ENCODE results near the gene URI1. TPM values are rescaled to one million over a fixed set of nuclear protein-coding genes. Genes with fewer than 3 reads are reported as not detected.

Gene URI1
- total RNA-seq, 1 donor from 2014 or later, result 42.0 TPM

GRCh38 chr19:29978080-29978479, 36.0 kb downstream of the URI1 start:
- no peak for TF ChIP-seq CTCF (IDR thresholded peaks at IDR 0.05)
- Mint-ChIP-seq H3K4me3 (ENCODE audit: unreplicated experiment) (no peak overlapping the region), H3K4me1 (ENCODE audit: low read depth) (peaks cover 16% of the 10 kb centered on the region), H3K27ac (ENCODE audit: unreplicated experiment) (no peak overlapping the region), H3K27me3 (ENCODE audit: low read depth) (no peaks in the 10 kb centered on the region), H3K9me3 (ENCODE audit: low read depth) (no peaks in the 10 kb centered on the region), H3K36me3 (ENCODE audit: low read depth) (no peaks in the 10 kb centered on the region)
- DNase-seq (ENCODE audit: low spot score), result no peak

- H3K4me1 Mint-ChIP-seq (ENCODE audit: low read depth), result peaks cover 18% of the 10 kb centered on the region
- no peaks in the 10 kb centered on the region for H3K9me3 Mint-ChIP-seq (ENCODE audit: low read depth)
Observed at GRCh38 chr19:29983568-29983967, 41.5 kb downstream of the URI1 start.

GRCh38 chr19:29985196-29985595, 43.2 kb downstream of the URI1 start:
- no peak for DNase-seq (ENCODE audit: low spot score)
- no peak overlapping the region for H3K4me3 Mint-ChIP-seq (ENCODE audit: unreplicated experiment)
- H3K4me1 Mint-ChIP-seq (ENCODE audit: low read depth), result peaks cover 18% of the 10 kb centered on the region
- no peak for TF ChIP-seq CTCF (IDR thresholded peaks at IDR 0.05)
- H3K27ac Mint-ChIP-seq (ENCODE audit: unreplicated experiment), result no peak overlapping the region
- no peaks in the 10 kb centered on the region for H3K27me3 Mint-ChIP-seq (ENCODE audit: low read depth)
- H3K36me3 Mint-ChIP-seq (ENCODE audit: low read depth), result peaks cover 8% of the 10 kb centered on the region
- no peaks in the 10 kb centered on the region for H3K9me3 Mint-ChIP-seq (ENCODE audit: low read depth)

More at GRCh38 chr19:29983568-29983967, 41.5 kb downstream of the URI1 start:
- Mint-ChIP-seq H3K27me3 (ENCODE audit: low read depth) (no peaks in the 10 kb centered on the region), H3K36me3 (ENCODE audit: low read depth) (peaks cover 5% of the 10 kb centered on the region), H3K27ac (ENCODE audit: unreplicated experiment) (no peak overlapping the region), H3K4me3 (ENCODE audit: unreplicated experiment) (no peak overlapping the region)
- no peak for DNase-seq (ENCODE audit: low spot score)
- TF ChIP-seq CTCF (IDR thresholded peaks at IDR 0.05), result no peak

GRCh38 chr19:29988351-29988750, 46.3 kb downstream of the URI1 start:
- no peak for TF ChIP-seq CTCF (IDR thresholded peaks at IDR 0.05)
- no peak for DNase-seq (ENCODE audit: low spot score)
- Mint-ChIP-seq H3K36me3 (ENCODE audit: low read depth) (peaks cover 13% of the 10 kb centered on the region), H3K9me3 (ENCODE audit: low read depth) (peaks cover 8% of the 10 kb centered on the region), H3K27ac (ENCODE audit: unreplicated experiment) (no peak overlapping the region), H3K4me3 (ENCODE audit: unreplicated experiment) (no peak overlapping the region), H3K27me3 (ENCODE audit: low read depth) (no peaks in the 10 kb centered on the region), H3K4me1 (ENCODE audit: low read depth) (peaks cover 10% of the 10 kb centered on the region)

GRCh38 chr19:29992233-29992867, 50.3 kb downstream of the URI1 start:
- H3K4me3 Mint-ChIP-seq (ENCODE audit: unreplicated experiment), result no peak overlapping the region
- H3K27me3 Mint-ChIP-seq (ENCODE audit: low read depth), result no peaks in the 10 kb centered on the region
- H3K27ac Mint-ChIP-seq (ENCODE audit: unreplicated experiment), result no peak overlapping the region
- H3K4me1 Mint-ChIP-seq (ENCODE audit: low read depth), result no peaks in the 10 kb centered on the region
- H3K36me3 Mint-ChIP-seq (ENCODE audit: low read depth), result peaks cover 18% of the 10 kb centered on the region
- no peak for DNase-seq (ENCODE audit: low spot score)
- H3K9me3 Mint-ChIP-seq (ENCODE audit: low read depth), result peaks cover 14% of the 10 kb centered on the region
- TF ChIP-seq CTCF (IDR thresholded peaks at IDR 0.05), result no peak

Data from chondrocyte (in vitro differentiated cells).